GM19395 (cell line): Measurements from ENCODE around the gene GPRC6A.

Experiments
- ATAC-seq: cut with Tn5 transposase; IDR thresholded peaks from one replicate; pipeline ENCODE4 v1.9.1; 2021; ENCODE audit warnings: mild to moderate bottlenecking, moderate library complexity; ENCODE audit not compliant: unreplicated experiment

GPRC6A gene

GRCh38 chr6:116783852-116784251 lies 45.0 kb downstream of the GPRC6A start:
- ATAC-seq, result no peak

- no peak for ATAC-seq
Observed at GRCh38 chr6:116779573-116780164, 49.2 kb downstream of the GPRC6A start.

GRCh38 chr6:116773886-116774285 lies 55.0 kb downstream of the GPRC6A start:
- ATAC-seq, result no peak

- ATAC-seq, result no peak
Observed at GRCh38 chr6:116772450-116772849, 56.4 kb downstream of the GPRC6A start.

- no peak for ATAC-seq
Observed at GRCh38 chr6:116767715-116768114, 61.2 kb downstream of the GPRC6A start.

GRCh38 chr6:116766506-116767176 lies 62.2 kb downstream of the GPRC6A start:
- ATAC-seq, result no peak

GRCh38 chr6:116764961-116765841 lies 63.7 kb downstream of the GPRC6A start, which contains the start of gene FAM162B:
TSS of gene FAM162B (minus strand) at chr6:116765719. CDS start at chr6:116765576, 143 bp downstream.
- ATAC-seq, result peak; percentile 46

GRCh38 chr6:116764629-116764960 lies 64.3 kb downstream of the GPRC6A start:
- peak; percentile 6 for ATAC-seq

GRCh38 chr6:116763906-116764628 lies 64.8 kb downstream of the GPRC6A start:
- no peak for ATAC-seq

GRCh38 chr6:116763048-116763447 lies 65.8 kb downstream of the GPRC6A start:
- ATAC-seq, result no peak

- no peak for ATAC-seq
Observed at GRCh38 chr6:116762235-116762634, 66.6 kb downstream of the GPRC6A start.

GRCh38 chr6:116761779-116762178 lies 67.1 kb downstream of the GPRC6A start:
- ATAC-seq, result no peak

GRCh38 chr6:116745176-116745575 lies 83.7 kb downstream of the GPRC6A start:
- no peak for ATAC-seq
